Mucosa of descending colon (tissue), 3 donors: ENCODE data around the gene CD81. TPM values are rescaled to one million over a fixed set of nuclear protein-coding genes. Genes with fewer than 3 reads are reported as not detected.

Experiments used
- ATAC-seq: fragments of 200-7000 bp; cut with Tn5 transposase; one replicate; pipeline ENCODE4 v1.9.1; 2020; ENCODE audit warnings: mild to moderate bottlenecking, moderate library complexity
- DNase-seq, 3 donors: peaks; one replicate each; pipeline ENCODE4 v3.0.0-alpha.2; 2020
- H3K36me3 ChIP-seq: fragments of 200-600 bp; one replicate; pipeline ENCODE4 v1.8.0; 2021; ENCODE audit warnings: low read depth, mild to moderate bottlenecking
- H3K4me1 ChIP-seq: fragments of 200-600 bp; one replicate; pipeline ENCODE4 v1.8.0; 2021; ENCODE audit warnings: low read depth, mild to moderate bottlenecking
- H3K4me3 ChIP-seq: fragments of 200-600 bp; one replicate; pipeline ENCODE4 v1.8.0; 2021; ENCODE audit warnings: mild to moderate bottlenecking
- H3K9me3 ChIP-seq: fragments of 200-600 bp; one replicate; pipeline ENCODE4 v1.8.0; 2021; ENCODE audit warnings: mild to moderate bottlenecking
- CTCF ChIP-seq: fragments of 200-600 bp; IDR thresholded peaks from one replicate; pipeline ENCODE4 v1.8.0; 2022; ENCODE audit warnings: antibody characterized with exemption, mild to moderate bottlenecking
- intact Hi-C, 2 donors: fragments of 100-400 bp; cut with DNase I in 1 of 2; cut with micrococcal nuclease in 1 of 2; formaldehyde crosslinking; loops; one replicate each; pipeline versions ENCODE4 v1.11.0 to v1.11.1; 2022; cut with DNase I, micrococcal nuclease
- total RNA-seq, 3 donors: library from RNA; stranded (reverse); fragmentation: NEBNext Ultra II Directional in 2 of 3; extraction: Animal tissue kit (Norgen Biotek cat#: 25700) in 2 of 3; gene quantifications; one replicate each; pipeline versions ENCODE4 v1.2.1 to v1.2.4, GENCODE V29; 2021 to 2023
- donor health status: DM: no; HTN: no; CAD: no; lungs with moderate emphysema.
- donor health status: DM: no; HTN: no; CAD: no.
- donor health status: DM: no; HTN: yes; CAD: no.

Gene CD81
- total RNA-seq, 3 donors from 2014 or later = 98.7 to 551 (median 186) TPM

GRCh38 chr11:2387266-2387987, 10.3 kb downstream of the CD81 start:
- Histone ChIP-seq H3K4me1 (peaks cover 47% of the 10 kb centered on the region), H3K9me3 (no peaks in the 10 kb centered on the region), H3K4me3 (no peak overlapping the region), H3K36me3 (no peaks in the 10 kb centered on the region)
- TF ChIP-seq CTCF = no peak
- ATAC-seq (no peak), DNase-seq (no peak)
- intact Hi-C loops = no loop called here

GRCh38 chr11:2388431-2389376, 11.6 kb downstream of the CD81 start:
- Histone ChIP-seq H3K9me3 (no peaks in the 10 kb centered on the region), H3K4me1 (peaks cover 37% of the 10 kb centered on the region), H3K4me3 (no peak overlapping the region), H3K36me3 (no peaks in the 10 kb centered on the region)
- ATAC-seq = no peak
- DNase-seq = no peak
- no peak for TF ChIP-seq CTCF
- intact Hi-C loops = no loop called here

GRCh38 chr11:2389377-2390026, 12.4 kb downstream of the CD81 start:
- H3K9me3 ChIP-seq = no peaks in the 10 kb centered on the region
- ATAC-seq (no peak), DNase-seq (no peak)
- TF ChIP-seq CTCF = no peak
- peaks cover 35% of the 10 kb centered on the region for H3K4me1 ChIP-seq
- H3K36me3 ChIP-seq = no peaks in the 10 kb centered on the region
- H3K4me3 ChIP-seq = no peak overlapping the region
- intact Hi-C loops = no loop called here

- Histone ChIP-seq H3K36me3 (no peaks in the 10 kb centered on the region), H3K4me1 (peaks cover 35% of the 10 kb centered on the region), H3K9me3 (no peaks in the 10 kb centered on the region), H3K4me3 (no peak overlapping the region)
- DNase-seq (no peak), ATAC-seq (no peak)
- intact Hi-C loops = no loop called here
- TF ChIP-seq CTCF = no peak
Measured at GRCh38 chr11:2390091-2390724, 13.1 kb downstream of the CD81 start.

- TF ChIP-seq CTCF = no peak
- no peak for DNase-seq
- no peaks in the 10 kb centered on the region for H3K9me3 ChIP-seq
- H3K4me1 ChIP-seq = peaks cover 35% of the 10 kb centered on the region
- peak; percentile 18 for ATAC-seq
- no peaks in the 10 kb centered on the region for H3K36me3 ChIP-seq
- intact Hi-C loops = no loop called here
- no peak overlapping the region for H3K4me3 ChIP-seq
Measured at GRCh38 chr11:2390725-2391151, 13.6 kb downstream of the CD81 start.
